Glutamatergic neuron (in vitro differentiated cells): Measurements from ENCODE around the gene DBF4B. TPM values are rescaled to one million over a fixed set of nuclear protein-coding genes. Genes with fewer than 3 reads are reported as not detected.

Experiments used
- DNase-seq: peaks from one replicate; pipeline ENCODE4 v3.0.0; 2022
- H3K27ac Mint-ChIP-seq: one replicate; pipeline ENCODE4 v1.8.0; 2020; ENCODE audit warnings: mild to moderate bottlenecking, mixed read lengths, inconsistent platforms; ENCODE audit not compliant: unreplicated experiment
- H3K27me3 Mint-ChIP-seq: one replicate; pipeline ENCODE4 v1.8.0; 2020; ENCODE audit warnings: mild to moderate bottlenecking, moderate library complexity, mixed read lengths, inconsistent platforms; ENCODE audit not compliant: unreplicated experiment
- H3K36me3 Mint-ChIP-seq: one replicate; pipeline ENCODE4 v1.8.0; 2020; ENCODE audit warnings: mild to moderate bottlenecking, mixed read lengths, inconsistent platforms; ENCODE audit not compliant: unreplicated experiment
- H3K4me1 Mint-ChIP-seq: one replicate; pipeline ENCODE4 v1.8.0; 2020; ENCODE audit warnings: mild to moderate bottlenecking, low read depth, mixed read lengths, inconsistent platforms; ENCODE audit not compliant: unreplicated experiment
- H3K4me3 Mint-ChIP-seq: one replicate; pipeline ENCODE4 v1.8.0; 2020; ENCODE audit warnings: mild to moderate bottlenecking, mixed read lengths, inconsistent platforms; ENCODE audit not compliant: unreplicated experiment
- H3K9me3 Mint-ChIP-seq: one replicate; pipeline ENCODE4 v1.8.0; 2020; ENCODE audit warnings: mild to moderate bottlenecking, moderate library complexity, mixed read lengths, inconsistent platforms; ENCODE audit not compliant: unreplicated experiment
- CTCF ChIP-seq: fragments of 200-600 bp; sonication (generic); IDR thresholded peaks from one replicate; pipeline ENCODE4 v1.5.0; 2021; ENCODE audit not compliant: partially characterized antibody, unreplicated experiment
- total RNA-seq: library from RNA; stranded (reverse); fragmentation: NEBNext Ultra II Directional; extraction: Animal tissue kit (Norgen Biotek cat#: 25700); gene quantifications from one replicate; pipeline ENCODE4 v1.2.1, GENCODE V29; 2021; ENCODE audit not compliant: unreplicated experiment

DBF4B gene
- total RNA-seq, 1 donor from 2014 or later: 15.5 TPM

- H3K36me3 Mint-ChIP-seq: no peaks in the 10 kb centered on the region
- DNase-seq: peak; percentile 63
- peaks cover 33% of the 10 kb centered on the region for H3K4me1 Mint-ChIP-seq
- peak overlapping the region; percentile 62 for H3K4me3 Mint-ChIP-seq
- TF ChIP-seq CTCF: no peak
- H3K27me3 Mint-ChIP-seq: peaks cover 9% of the 10 kb centered on the region
- H3K27ac Mint-ChIP-seq: peak overlapping the region; percentile 92
- H3K9me3 Mint-ChIP-seq: peaks cover 4% of the 10 kb centered on the region
These were observed 85.7 kb downstream of the DBF4B start for GRCh38 chr17:44793885-44794842.

GRCh38 chr17:44794851-44795413 lies 86.5 kb downstream of the DBF4B start:
- Mint-ChIP-seq H3K4me3 (peak overlapping the region; percentile 56), H3K9me3 (peaks cover 4% of the 10 kb centered on the region), H3K27me3 (peaks cover 9% of the 10 kb centered on the region), H3K4me1 (peaks cover 33% of the 10 kb centered on the region), H3K27ac (peak overlapping the region; percentile 92), H3K36me3 (no peaks in the 10 kb centered on the region)
- no peak for TF ChIP-seq CTCF
- no peak for DNase-seq

GRCh38 chr17:44795421-44795820 lies 87.0 kb downstream of the DBF4B start:
- Mint-ChIP-seq H3K4me3 (peak overlapping the region; percentile 12), H3K27ac (peak overlapping the region; percentile 92), H3K27me3 (peaks cover 9% of the 10 kb centered on the region), H3K9me3 (peaks cover 4% of the 10 kb centered on the region), H3K36me3 (no peaks in the 10 kb centered on the region), H3K4me1 (peaks cover 33% of the 10 kb centered on the region)
- DNase-seq: no peak
- TF ChIP-seq CTCF: no peak

GRCh38 chr17:44795928-44796327 lies 87.5 kb downstream of the DBF4B start:
- no peak for TF ChIP-seq CTCF
- H3K4me1 Mint-ChIP-seq: peaks cover 33% of the 10 kb centered on the region
- H3K27me3 Mint-ChIP-seq: peaks cover 9% of the 10 kb centered on the region
- peak overlapping the region; percentile 56 for H3K4me3 Mint-ChIP-seq
- H3K27ac Mint-ChIP-seq: peak overlapping the region; percentile 92
- no peaks in the 10 kb centered on the region for H3K36me3 Mint-ChIP-seq
- H3K9me3 Mint-ChIP-seq: peaks cover 4% of the 10 kb centered on the region
- no peak for DNase-seq

- H3K4me1 Mint-ChIP-seq: peaks cover 33% of the 10 kb centered on the region
- H3K27ac Mint-ChIP-seq: no peak overlapping the region
- no peak for TF ChIP-seq CTCF
- DNase-seq: no peak
- no peaks in the 10 kb centered on the region for H3K36me3 Mint-ChIP-seq
- no peak overlapping the region for H3K4me3 Mint-ChIP-seq
- peaks cover 4% of the 10 kb centered on the region for H3K9me3 Mint-ChIP-seq
- peaks cover 9% of the 10 kb centered on the region for H3K27me3 Mint-ChIP-seq
These were observed 88.3 kb downstream of the DBF4B start for GRCh38 chr17:44796731-44797130.
